Measurements from ENCODE around the gene SMC3.
"Not testable (repeated sequence)": the region's sequence is repeated elsewhere in the genome, so short reads cannot be mapped to it uniquely, and the experiment has no call there.

Gene SMC3

GRCh38 chr10:110591760-110592159 lies 24.3 kb downstream of the SMC3 start:
- no peak for DNase-seq

DNA sequence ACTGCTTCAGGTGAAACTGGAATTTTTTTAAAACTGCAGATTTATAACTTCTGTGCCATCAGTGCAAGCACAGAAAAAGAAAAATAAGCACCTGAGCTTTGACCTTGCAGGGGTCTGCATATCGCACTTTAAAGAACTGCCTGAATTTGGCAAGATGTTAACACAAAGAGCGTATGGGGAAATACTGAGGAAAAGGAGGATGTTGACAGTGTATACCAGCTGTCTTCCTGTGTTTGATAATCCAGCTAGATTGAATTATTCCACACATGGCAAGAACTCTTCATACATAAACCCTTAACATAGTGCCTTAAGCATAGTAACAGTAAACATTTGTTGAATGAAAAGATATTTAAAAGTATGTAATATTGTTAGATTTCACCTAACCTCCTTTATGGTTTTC lies 30.0 kb downstream of the SMC3 start:
- DNase-seq = no peak

DNA sequence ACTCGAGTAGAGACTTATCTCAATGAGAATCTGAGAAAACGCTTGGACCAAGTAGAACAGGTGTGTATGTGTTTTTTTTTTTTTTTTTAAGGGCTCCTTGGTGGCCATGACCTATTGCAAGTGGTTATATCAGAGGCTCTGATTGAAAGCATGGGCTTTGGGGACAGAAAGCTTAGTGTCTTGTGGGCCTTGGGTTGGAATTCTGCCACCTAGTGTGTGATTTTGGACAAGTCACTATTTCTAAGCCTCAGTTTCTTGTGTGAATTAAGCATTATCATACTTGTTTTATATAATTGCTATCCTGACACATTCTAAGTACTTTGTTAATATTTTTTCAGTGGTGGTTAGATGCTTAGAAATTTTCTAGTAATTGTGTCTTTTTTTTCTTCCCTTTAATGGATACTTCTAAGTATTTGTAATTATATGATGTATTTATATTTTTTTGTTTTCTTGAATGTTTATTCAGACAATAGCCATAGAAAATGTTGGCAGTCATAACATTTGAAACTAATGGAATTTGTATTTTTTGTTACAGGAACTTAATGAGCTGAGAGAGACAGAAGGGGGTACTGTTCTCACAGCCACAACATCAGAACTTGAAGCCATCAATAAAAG lies 33.1 kb downstream of the SMC3 start:
- DNase-seq = peak; percentile 64

DNA sequence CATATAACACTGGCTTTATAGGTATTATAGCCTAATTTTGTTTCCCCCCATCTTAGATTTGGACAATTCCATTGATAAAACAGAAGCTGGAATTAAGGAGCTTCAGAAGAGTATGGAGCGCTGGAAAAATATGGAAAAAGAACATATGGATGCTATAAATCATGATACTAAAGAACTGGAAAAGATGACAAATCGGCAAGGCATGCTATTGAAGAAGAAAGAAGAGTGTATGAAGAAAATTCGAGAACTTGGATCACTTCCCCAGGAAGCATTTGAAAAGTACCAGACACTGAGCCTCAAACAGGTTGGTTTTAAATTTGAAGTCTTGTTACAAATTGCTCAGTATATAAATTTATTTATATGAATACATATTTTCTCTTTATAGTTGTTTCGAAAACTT lies 34.1 kb downstream of the SMC3 start:
- no peak for DNase-seq

- DNase-seq = no peak
Observed at GRCh38 chr10:110608087-110608486, 40.6 kb downstream of the SMC3 start.

DNA sequence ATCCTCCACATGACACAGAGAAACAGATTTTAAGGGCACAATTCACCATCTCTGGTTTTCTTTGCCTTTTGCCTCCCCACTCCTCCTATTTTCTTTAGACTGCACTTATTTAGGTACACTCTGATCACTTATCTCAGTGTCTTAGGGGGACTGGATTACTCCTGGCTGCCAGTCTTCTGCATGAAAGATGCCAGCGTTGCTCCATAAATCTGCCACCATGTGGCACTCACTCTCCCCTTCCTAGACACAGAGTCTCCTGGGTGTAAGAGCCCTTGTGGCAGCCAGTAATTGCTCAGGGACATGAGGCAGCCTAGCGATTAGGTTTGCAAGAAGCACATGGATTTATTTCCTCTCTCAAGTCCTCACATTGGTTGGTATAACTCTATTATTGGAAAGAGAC lies 42.1 kb downstream of the SMC3 start:
- no peak for DNase-seq

GRCh38 chr10:110610308-110610774 lies 42.8 kb downstream of the SMC3 start:
- DNase-seq = peak; percentile 37

GRCh38 chr10:110610781-110611180 lies 43.3 kb downstream of the SMC3 start:
- DNase-seq = not testable (repeated sequence)

GRCh38 chr10:110612087-110612486 lies 44.6 kb downstream of the SMC3 start:
- no peak for DNase-seq

- DNase-seq = no peak
Observed at GRCh38 chr10:110612629-110613028, 45.1 kb downstream of the SMC3 start.

DNA sequence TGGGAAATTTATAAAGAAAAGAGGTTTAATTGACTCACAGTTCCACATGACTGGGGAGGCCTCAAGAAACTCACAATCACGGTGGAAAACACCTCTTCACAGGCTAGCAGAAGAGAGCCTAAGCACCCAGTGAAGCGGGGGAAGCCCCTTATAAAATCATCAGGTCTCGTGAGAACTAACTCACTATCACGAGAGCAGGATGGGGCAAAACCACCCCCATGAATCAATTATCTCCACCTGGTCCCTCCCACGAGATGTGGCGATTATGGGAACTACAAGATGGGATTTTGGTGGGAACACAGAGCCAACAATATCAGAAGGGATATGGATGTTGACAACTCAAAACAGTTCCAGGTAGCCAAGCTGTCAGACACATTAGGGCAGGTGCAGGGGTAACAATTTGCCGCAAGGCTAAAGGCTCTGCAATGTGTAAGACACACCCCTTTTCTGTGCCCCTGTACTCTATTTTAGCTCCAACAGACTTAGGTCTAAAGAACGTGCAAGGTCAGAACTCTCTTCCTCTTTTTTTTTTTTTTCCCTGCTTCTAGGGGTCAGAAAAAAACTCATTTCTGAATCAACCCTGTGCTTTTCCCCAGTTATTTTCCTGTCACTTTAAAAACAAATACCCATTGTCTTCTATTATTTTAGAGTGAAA lies 46.0 kb downstream of the SMC3 start:
- peak; percentile 37 for DNase-seq

- no peak for DNase-seq
Observed at GRCh38 chr10:110613996-110614495, 46.6 kb downstream of the SMC3 start.

DNA sequence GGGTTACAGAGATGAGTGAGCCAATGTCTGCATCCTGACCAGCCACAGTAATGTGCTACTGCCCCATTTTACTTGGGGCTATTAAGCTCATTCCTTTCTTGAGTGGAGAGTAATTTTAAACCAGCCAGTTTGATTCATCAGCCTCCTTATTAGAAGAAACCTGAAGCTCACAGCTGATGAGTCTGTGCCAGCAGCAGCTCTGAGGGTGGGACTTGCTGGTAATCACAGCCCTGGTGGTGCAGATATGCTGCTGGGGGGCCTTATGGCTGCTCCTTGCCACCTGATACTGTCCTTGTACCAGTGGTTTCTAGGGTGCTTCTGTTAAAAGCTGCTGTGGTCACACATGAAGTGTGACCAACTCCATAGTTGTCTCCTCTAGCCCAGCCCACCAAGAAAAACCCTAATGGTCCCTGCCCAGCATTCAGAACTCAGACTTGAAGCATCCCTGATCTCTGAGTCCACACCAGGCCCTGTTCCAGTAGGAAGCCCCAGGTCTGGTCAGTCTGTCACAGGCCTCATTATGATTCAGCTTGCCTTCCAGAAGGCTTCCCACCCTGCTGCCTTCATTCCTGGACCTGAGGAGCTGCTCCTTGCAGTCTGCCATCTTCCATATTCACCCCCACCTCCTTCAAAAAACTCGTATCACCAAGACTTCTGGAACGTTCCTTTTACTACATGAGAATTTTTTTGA lies 47.7 kb downstream of the SMC3 start:
- no peak for DNase-seq

DNA sequence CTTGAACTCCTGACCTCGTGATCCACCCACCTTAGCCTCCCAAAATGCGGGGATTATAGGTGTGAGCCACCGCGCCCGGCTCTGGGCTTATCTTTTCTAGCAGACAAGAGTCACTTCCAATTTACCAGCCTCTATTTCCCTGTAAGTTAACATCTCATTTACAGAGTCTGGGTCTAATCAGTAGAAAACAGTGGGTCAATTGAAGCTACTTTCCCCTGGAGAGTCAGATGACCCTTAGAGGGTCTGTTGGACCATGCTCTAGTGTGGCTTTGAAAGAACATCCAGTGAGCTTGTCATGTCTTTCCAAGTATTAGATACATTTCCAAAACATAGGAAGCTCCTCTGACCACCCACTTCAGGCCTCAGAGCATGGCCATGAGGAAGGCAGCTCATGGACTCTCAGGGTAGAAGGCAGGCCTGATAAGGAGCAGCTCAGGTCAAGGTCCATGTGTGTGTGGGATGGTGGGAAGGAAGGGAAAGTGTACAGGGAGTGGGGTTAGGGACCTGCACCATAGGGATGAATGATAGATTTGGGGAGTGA lies 49.1 kb downstream of the SMC3 start:
- DNase-seq = no peak

GRCh38 chr10:110617425-110618229 lies 50.1 kb downstream of the SMC3 start:
- no peak for DNase-seq

GRCh38 chr10:110618230-110618610 lies 50.7 kb downstream of the SMC3 start:
- DNase-seq = peak; percentile 74

GRCh38 chr10:110619514-110620397 lies 52.3 kb downstream of the SMC3 start:
- DNase-seq = no peak

GRCh38 chr10:110620398-110620719 lies 52.9 kb downstream of the SMC3 start:
- DNase-seq = no peak

- DNase-seq = not testable (repeated sequence)
Observed at GRCh38 chr10:110623316-110623715, 55.8 kb downstream of the SMC3 start.

DNA sequence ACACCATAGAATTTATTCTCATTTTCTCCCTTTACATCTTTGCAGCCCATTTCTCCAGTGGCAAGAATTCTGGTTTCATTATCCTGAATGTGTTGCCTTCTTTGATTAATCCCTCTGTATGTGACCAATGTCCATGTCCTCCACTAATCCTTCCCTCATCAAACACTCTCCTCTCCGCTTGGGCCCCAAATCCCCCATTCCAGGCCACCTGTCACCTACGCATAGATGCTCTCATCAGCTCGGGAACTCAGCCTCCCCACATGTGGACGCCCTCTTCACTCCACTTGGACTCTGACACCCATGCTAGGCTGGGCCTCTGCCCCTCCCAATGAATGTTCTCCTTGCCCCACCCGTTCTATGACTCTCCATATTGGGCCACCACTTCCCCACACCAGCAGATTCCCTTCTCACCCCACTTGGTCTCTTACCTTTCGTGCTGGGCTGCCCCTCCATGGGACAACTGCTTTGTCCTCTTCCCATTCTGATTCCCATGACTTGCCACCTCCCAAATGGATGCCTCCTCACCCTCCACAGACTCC lies 57.9 kb downstream of the SMC3 start:
- DNase-seq = no peak

Measured in inflammatory macrophage treated with lipopolysaccharide for 4 hours (primary cell).